A673 (cell line): ENCODE results near the gene C2orf80. TPM values are rescaled to one million over a fixed set of nuclear protein-coding genes. Genes with fewer than 3 reads are reported as not detected.

Source experiments
- BruUV-seq: library from RNA; stranded (reverse); fragments of 400-500 nt; replicated peaks from 2 replicates; lab custom pipeline; 2021; lab: Mats Ljungman, UMichigan
- CTCF ChIA-PET: fragments of 300-600 bp; sonication (Branson Sonifier 250); formaldehyde crosslinking; loops from one replicate; lab custom pipeline; 2022; ENCODE audit warnings: antibody characterized with exemption; lab: Charles Lee
- POLR2A ChIA-PET: fragments of 300-600 bp; sonication (Branson Sonifier 250); formaldehyde crosslinking; loops from one replicate; lab custom pipeline; 2022; ENCODE audit warnings: antibody characterized with exemption; ENCODE audit not compliant: low non-redundant PET; lab: Charles Lee
- DNase-seq: peaks from one replicate; pipeline ENCODE4 v3.0.0-alpha.2; 2015; ENCODE audit warnings: low spot score
- H3K27ac ChIP-seq: fragments of 200-600 bp; sonication (generic); 2 replicates; pipeline ENCODE4 v1.5.1; 2016; ENCODE audit warnings: mixed run types, low read depth, mild to moderate bottlenecking, mixed read lengths, antibody characterized with exemption, low read length; ENCODE audit not compliant: poor library complexity, severe bottlenecking
- H3K27me3 ChIP-seq: fragments of 200-600 bp; sonication (generic); replicated peaks from 2 replicates; pipeline ENCODE4 v1.6.1; 2017; ENCODE audit warnings: mixed run types, low read depth, mild to moderate bottlenecking, mixed read lengths, antibody characterized with exemption, low read length; ENCODE audit not compliant: insufficient read depth, poor library complexity
- H3K36me3 ChIP-seq: fragments of 200-600 bp; sonication (generic); 2 replicates; pipeline ENCODE4 v1.6.1; 2016; ENCODE audit warnings: mixed run types, mild to moderate bottlenecking, mixed read lengths, antibody characterized with exemption, low read length; ENCODE audit not compliant: insufficient read depth, poor library complexity, severe bottlenecking
- H3K4me1 ChIP-seq: fragments of 200-600 bp; sonication (generic); 2 replicates; pipeline ENCODE4 v1.6.1; 2017; ENCODE audit warnings: mixed run types, mild to moderate bottlenecking, mixed read lengths, antibody characterized with exemption, low read length; ENCODE audit not compliant: insufficient read depth, poor library complexity, severe bottlenecking
- H3K4me3 ChIP-seq: fragments of 200-600 bp; sonication (generic); 2 replicates; pipeline ENCODE4 v1.5.1; 2016; ENCODE audit warnings: low read depth, mixed run types, mild to moderate bottlenecking, mixed read lengths, low read length; ENCODE audit not compliant: poor library complexity, severe bottlenecking
- H3K9me3 ChIP-seq: fragments of 200-600 bp; sonication (generic); 2 replicates; pipeline ENCODE4 v1.6.1; 2016; ENCODE audit warnings: mixed run types, low read depth, mild to moderate bottlenecking, mixed read lengths, antibody characterized with exemption, low read length; ENCODE audit not compliant: poor library complexity, severe bottlenecking
- CTCF ChIP-seq: fragments of 300-800, 200-600 bp; sonication (generic); conservative IDR thresholded peaks from 2 replicates; pipeline ENCODE4 v1.5.1; 2017; ENCODE audit warnings: low read depth, mild to moderate bottlenecking, antibody characterized with exemption, low read length, moderate library complexity, mixed read lengths
- EZH2 ChIP-seq: fragments of 200-600 bp; sonication (generic); IDR thresholded peaks from 2 replicates; pipeline ENCODE4 v1.6.1; 2017; ENCODE audit warnings: borderline replicate concordance, low read depth, mild to moderate bottlenecking, mixed read lengths, antibody characterized with exemption, low read length; ENCODE audit not compliant: poor library complexity, severe bottlenecking
- intact Hi-C: fragments of 100-400 bp; cut with micrococcal nuclease; formaldehyde crosslinking; loops from one replicate; pipeline ENCODE4 v1.10.0; 2022; ENCODE audit not compliant: unreplicated experiment
- total RNA-seq: library from RNA; stranded (reverse); gene quantifications from 2 replicates; pipeline ENCODE4 v1.2.3, GENCODE V29; 2021

C2orf80 gene
- total RNA-seq, 1 experiment from 2014 or later, result not detected

DNA sequence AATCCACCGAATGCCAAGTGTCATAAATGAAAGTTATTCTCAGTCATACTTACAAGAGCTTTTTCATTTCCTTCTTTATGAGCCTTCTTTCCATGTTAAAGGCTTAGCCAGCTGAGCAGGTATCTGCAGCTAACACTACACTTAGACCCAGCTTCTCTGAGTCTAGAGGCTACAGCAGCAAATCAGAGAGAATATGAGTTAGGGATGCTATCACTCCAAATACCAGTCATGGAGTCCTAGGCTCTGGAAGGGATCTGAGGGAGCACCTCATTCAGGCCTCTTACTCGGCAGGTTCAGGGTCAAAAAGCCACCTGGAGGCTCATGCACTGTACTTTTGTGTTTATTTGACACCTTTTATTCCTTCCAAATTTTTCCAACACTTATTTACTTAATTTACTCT is 2.9 kb downstream of the C2orf80 start:
- TF ChIP-seq CTCF, result no peak
- no peak for TF ChIP-seq EZH2
- H3K36me3 ChIP-seq, result no peaks in the 10 kb centered on the region
- intact Hi-C loops, result no loop called here
- no TSS peak for BruUV-seq
- H3K4me3 ChIP-seq, result no peak overlapping the region
- no peaks in the 10 kb centered on the region for H3K9me3 ChIP-seq
- POLR2A ChIA-PET, result no interaction called here
- no peaks in the 10 kb centered on the region for H3K4me1 ChIP-seq
- H3K27me3 ChIP-seq, result no peaks in the 10 kb centered on the region
- no peak overlapping the region for H3K27ac ChIP-seq
- CTCF ChIA-PET, result no interaction called here
- no peak for DNase-seq

- H3K4me1 ChIP-seq, result no peaks in the 10 kb centered on the region
- no peak overlapping the region for H3K27ac ChIP-seq
- H3K27me3 ChIP-seq, result no peaks in the 10 kb centered on the region
- no peaks in the 10 kb centered on the region for H3K9me3 ChIP-seq
- H3K4me3 ChIP-seq, result no peak overlapping the region
- ChIA-PET POLR2A (no interaction called here), CTCF (no interaction called here)
- DNase-seq, result no peak
- H3K36me3 ChIP-seq, result no peaks in the 10 kb centered on the region
- intact Hi-C loops, result no loop called here
- TF ChIP-seq EZH2 (no peak), CTCF (no peak)
- BruUV-seq, result no TSS peak
Observed at GRCh38 chr2:208186465-208186864, 3.4 kb downstream of the C2orf80 start.

GRCh38 chr2:208183972-208184705 is 5.7 kb downstream of the C2orf80 start:
- CTCF ChIA-PET, result no interaction called here
- POLR2A ChIA-PET, result no interaction called here

More at GRCh38 chr2:208183972-208184705, 5.7 kb downstream of the C2orf80 start:
- H3K36me3 ChIP-seq, result no peaks in the 10 kb centered on the region
- intact Hi-C loops, result no loop called here
- no peaks in the 10 kb centered on the region for H3K4me1 ChIP-seq
- TF ChIP-seq EZH2 (no peak), CTCF (no peak)
- no peaks in the 10 kb centered on the region for H3K9me3 ChIP-seq
- DNase-seq, result no peak
- no peaks in the 10 kb centered on the region for H3K27me3 ChIP-seq
- BruUV-seq, result no TSS peak
- no peak overlapping the region for H3K27ac ChIP-seq
- H3K4me3 ChIP-seq, result no peak overlapping the region
